ENCODE measurements around the gene SPOP.
"Not testable (repeated sequence)": the region's sequence is repeated elsewhere in the genome, so short reads cannot be mapped to it uniquely, and the experiment has no call there.

SPOP gene

GRCh38 chr17:49677933-49678847 lies at the start of gene SPOP:
SPOP (minus strand) TSS chr17:49678097; CDS start chr17:49622810, 55,287 bp downstream.
- DNase-seq, result peak; percentile 99

DNA sequence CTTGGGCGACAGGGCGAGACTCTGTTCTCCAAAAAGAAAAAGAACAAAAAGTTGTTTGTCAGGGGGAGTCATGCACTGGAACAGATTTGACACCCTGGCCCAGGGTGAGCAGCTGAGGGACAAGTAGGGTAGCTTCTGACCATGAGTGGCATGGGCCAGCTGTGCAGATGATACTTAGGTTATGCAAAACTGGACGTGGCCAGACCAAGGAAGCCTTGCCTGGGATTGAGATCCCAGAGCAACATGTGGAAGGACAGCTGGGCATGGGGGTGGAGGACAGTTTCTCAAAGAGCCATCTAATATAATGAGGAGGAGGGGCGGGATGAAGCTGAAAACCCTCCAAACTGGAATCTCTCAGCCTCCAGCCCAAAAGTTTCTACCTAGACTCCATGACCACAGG lies 49.5 kb upstream of the SPOP start:
- DNase-seq, result peak; percentile 58

GRCh38 chr17:49725452-49726130 lies 47.7 kb upstream of the SPOP start:
- DNase-seq, result no peak

DNA sequence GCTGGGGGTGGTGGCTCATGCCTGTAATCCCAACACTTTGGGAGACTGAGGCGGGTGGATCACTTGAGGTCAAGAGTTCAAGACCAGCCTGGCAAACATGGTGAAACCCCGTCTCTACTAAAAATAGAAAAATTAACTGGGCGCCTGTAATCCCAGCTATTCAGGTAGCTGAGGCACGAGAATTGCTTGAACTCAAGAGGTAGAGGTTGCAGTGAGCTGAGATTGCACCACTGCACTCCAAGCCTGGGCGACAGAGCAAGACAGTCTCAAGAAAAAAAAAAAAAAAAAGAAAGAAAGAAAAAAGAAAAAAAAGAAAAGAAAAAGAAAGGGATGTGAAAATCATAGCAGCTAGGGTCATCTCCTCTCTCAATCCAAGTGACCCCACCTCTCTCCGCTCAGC lies 46.7 kb upstream of the SPOP start:
- not testable (repeated sequence) for DNase-seq

- peak; percentile 56 for DNase-seq
Observed at GRCh38 chr17:49723423-49723822, 45.5 kb upstream of the SPOP start.

GRCh38 chr17:49722066-49722465 lies 44.2 kb upstream of the SPOP start:
- DNase-seq, result no peak

GRCh38 chr17:49717371-49717861 lies 39.5 kb upstream of the SPOP start:
- no peak for DNase-seq

GRCh38 chr17:49716668-49717364 lies 38.9 kb upstream of the SPOP start:
- no peak for DNase-seq

- no peak for DNase-seq
Observed at GRCh38 chr17:49715717-49716279, 37.9 kb upstream of the SPOP start.

DNA sequence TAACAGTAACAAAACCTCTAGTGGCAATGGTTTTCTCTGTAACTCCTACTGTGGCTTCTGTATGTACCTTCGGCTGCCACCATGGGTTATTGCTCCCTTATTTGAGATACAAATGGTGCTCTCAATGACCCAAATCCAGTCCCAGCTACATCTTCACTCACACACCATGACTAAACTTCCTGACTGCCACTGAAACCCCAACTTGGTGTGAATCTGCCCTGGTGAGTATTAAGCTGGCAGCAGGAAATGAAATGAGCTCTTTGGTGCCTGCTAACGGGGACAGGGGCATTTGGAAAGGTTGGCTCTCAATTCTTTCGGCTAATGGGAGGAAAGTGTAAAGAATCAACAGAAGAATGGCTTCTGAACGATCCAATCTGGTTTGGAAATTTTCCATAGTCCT lies 37.3 kb upstream of the SPOP start:
- no peak for DNase-seq

DNA sequence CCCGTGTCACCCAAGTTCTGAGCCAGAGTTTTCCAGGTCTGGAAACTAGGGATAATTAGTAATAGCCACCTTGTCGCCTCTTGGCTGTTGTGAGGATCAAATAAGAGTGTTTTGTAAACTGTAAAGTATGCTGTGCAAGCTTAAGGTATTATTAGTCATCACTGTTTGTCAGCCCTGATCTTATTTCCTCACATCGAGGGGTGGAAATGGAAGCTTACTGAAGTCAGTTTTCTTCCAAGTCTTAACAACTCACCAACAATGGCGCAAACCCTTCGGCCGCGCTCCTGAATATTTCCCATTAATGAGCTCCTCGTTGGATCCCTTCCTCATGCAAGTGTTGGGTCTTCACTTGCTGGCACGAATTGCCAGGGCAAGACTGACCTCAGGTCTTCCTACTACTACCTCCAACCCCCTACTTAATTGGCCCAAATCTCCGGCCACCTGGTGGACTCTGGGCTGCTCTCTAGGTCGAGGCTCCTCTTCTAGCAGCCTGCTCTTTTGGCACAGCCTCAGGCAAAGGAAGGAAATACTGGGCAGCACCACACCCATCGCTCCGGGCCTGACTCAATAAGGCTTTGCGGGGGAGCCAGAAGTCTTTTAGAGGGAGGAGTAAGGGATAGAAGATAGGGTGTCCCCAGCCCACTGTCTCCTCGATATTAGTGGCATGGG lies 30.8 kb upstream of the SPOP start:
- DNase-seq, result no peak

- peak; percentile 99 for DNase-seq
Observed at GRCh38 chr17:49707608-49708514, 30.0 kb upstream of the SPOP start, which contains the start of gene SLC35B1. SLC35B1 (minus strand) TSS chr17:49707964; CDS start chr17:49707833, 131 bp downstream.

DNA sequence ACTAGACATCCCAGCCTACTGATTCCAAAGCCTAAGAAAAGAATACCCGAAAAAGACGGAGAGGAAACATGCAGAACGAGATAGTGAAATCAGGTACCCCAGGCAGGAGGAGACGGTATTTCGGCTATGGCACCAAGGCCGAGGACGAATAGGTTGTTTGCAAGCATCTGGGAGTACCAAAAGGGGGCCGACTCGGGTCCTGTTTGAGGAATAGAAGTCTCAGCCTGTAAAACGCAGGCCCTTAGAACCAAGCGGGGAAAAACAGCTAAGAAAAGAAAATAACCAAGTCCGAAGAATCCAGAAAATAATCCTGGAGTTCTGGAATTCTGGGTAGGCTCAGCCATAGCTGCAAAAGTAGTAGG lies 29.3 kb upstream of the SPOP start:
- no peak for DNase-seq

GRCh38 chr17:49705254-49705653 lies 27.4 kb upstream of the SPOP start:
- no peak for DNase-seq

- DNase-seq, result no peak
Observed at GRCh38 chr17:49703557-49704277, 25.8 kb upstream of the SPOP start.

- DNase-seq, result no peak
Observed at GRCh38 chr17:49700960-49701359, 23.1 kb upstream of the SPOP start.

DNA sequence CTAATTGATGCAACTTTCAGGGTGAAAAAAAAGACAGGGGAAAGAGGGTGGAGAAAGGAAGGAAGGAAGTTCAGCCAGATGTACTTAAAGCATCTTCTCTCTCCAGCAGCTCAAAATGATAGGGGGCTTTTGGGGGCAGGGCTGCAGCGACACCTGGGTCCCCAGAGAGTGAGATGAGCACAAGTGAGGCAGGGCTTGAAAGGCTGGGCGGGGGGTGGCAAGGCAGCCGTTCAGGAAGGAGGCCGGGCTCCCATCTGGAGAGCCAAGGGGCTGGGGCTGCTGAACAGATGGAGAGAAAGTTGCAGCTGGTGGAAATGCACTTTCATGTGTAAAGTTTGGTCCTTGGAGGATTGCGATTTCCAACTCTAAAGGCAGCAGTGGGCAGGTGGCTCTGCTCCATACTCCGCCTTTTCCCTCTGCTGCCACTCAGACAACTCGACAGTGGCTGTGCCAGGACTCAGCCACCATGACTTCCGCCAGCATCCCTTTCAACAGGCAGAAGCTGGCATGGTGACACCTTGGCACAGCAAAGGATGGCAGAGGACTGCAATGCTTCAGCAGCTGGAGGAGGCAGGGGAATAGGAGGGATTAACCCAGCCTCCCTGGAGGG lies 22.2 kb upstream of the SPOP start:
- DNase-seq, result no peak

DNA sequence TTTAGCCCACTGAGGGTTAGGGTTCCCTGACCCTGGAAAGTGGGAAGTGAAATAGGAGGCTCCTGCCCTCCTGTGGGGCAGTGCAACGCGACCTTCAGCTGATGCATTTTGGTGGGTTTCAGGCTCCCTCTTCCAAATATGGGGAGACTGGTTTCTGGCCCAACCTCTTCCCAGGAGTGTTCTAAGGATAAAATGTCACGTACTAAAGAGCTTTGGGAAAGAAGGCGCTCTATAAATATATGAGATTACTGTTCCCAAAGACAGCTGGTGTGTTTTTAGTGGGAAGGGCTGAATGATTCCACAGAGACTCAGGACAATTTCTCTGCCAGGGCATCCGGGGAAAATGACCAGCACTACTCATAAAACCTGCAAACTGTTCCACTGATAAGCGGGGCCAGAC lies 20.1 kb upstream of the SPOP start:
- no peak for DNase-seq

GRCh38 chr17:49696233-49696761 lies 18.4 kb upstream of the SPOP start:
- no peak for DNase-seq

GRCh38 chr17:49695698-49696232 lies 17.9 kb upstream of the SPOP start:
- DNase-seq, result no peak

All from right forelimb (tissue), 1 donor.